HG03342 (cell line): ENCODE measurements around the gene GABRA4.

Source experiments
- ATAC-seq: cut with Tn5 transposase; IDR thresholded peaks from one replicate; pipeline ENCODE4 v1.9.1; 2021; ENCODE audit warnings: mild to moderate bottlenecking, moderate library complexity; ENCODE audit not compliant: unreplicated experiment

The GABRA4 gene

DNA sequence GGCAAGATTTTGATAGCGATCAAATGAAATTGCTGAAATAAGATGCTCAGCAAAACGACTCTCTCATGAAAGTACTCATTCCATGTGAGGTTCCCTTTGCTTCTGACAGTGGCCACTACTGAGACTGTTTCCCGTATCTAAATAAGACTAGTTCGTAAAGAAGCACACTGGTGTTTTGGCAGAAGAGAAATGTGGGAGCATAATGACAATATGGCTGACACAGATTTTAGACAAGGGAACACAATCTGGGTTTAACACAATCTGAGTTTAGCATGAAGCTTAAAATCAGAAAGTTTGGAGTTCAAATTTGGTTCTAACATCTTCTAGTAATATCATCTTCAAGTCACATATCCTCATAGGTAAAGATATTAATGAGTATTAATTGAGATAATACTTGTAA is 13.7 kb downstream of the GABRA4 start:
- no peak for ATAC-seq

DNA sequence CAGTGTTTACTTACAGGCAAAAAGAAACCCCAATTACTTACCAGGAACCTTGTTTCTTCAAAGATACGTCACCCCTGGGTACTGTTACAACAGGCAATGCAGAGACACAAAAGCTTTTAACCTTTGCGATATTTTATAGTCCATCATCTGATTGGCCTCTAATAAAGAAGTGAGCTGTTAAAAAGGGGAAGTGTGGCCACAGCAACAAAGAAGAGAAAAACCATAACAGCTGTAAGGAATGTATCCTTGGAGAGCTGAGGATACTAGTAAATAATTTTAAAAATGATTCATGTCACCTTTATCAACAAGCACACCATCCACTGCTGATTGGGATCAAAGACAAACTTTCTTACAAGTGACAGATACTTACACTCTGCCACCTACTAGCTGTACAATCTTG is 14.1 kb downstream of the GABRA4 start:
- no peak for ATAC-seq

DNA sequence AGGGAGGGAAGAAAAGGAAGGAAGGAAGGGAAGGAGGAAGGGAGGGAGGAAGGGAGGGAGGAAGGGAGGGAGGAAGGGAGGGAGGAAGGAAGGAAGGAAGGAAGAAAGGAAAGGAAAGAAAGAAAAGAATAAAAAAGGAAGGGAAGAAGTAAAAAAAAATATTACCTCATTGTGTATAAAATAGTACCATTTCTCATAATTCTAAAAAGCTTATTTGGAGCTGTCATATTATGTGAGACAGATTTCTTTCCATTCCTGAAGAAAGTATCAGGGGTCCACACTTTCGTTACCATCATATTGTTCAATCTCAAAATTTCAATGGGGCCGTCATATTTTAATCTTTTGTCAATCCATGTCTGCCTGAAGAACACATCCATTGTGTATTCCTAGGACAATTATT is 16.1 kb downstream of the GABRA4 start:
- ATAC-seq: no peak

DNA sequence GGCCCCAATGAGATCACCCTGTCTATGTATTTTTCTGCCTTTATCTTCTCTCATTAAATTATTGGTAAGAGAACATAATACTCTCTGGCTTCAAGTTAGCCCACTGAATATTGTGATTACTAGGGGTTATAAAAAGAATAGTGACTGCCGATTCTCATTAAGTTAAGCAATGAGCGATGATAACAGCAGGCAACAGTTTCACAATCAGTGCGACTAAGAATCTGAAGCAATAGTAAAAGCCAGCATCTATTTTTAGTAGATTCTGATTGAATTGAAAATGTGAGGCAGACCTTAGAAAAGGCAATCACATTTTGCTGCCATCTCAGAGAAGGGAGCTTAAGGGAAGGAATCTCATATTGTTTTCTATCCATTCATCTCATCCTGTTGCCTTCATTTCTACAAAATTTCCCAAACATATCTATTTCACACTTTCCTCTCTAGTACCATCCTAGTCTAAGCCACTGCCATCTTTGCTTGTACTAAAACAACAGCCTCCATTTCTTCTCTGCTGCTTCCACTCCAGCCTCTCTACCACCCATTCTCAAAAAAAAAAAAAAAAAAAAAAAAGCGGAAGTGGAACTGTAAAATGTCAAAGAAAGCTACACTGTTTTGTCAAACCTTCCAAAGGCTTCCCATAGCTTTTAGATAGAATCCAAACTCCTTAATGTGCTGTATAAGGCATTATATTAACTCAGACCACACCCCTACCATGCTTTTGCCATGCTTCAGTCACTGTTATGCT is 17.4 kb downstream of the GABRA4 start:
- ATAC-seq: peak; percentile 58

DNA sequence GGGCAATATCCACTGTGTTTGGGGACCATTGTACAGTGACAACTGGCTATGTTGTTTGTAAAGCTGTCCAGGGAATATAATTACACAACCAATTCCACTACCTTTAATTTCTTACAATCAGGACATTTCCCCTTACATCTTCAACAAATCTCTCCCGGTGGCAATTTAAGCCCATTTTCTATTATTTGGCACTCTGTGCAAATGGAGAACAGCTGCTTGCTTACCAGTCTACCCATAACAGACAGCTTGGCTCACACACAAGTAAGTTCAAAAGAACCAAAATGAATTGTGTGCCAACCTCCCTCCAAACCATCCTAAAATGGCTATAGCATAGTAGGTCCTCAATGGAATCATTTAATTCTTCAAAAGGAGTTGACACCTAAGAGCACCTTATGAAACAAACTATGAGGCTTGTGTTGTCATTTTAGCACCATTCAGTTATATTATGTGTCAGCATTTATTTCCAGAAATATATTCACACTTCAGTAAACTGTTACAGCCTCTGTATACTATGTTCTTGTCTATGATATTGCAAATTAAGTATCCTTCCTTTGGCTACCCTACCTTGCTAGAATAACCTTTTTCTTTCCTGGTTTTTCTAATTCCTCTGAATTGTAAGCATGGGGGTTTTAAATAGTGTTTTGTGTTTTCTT is 18.4 kb downstream of the GABRA4 start:
- no peak for ATAC-seq

DNA sequence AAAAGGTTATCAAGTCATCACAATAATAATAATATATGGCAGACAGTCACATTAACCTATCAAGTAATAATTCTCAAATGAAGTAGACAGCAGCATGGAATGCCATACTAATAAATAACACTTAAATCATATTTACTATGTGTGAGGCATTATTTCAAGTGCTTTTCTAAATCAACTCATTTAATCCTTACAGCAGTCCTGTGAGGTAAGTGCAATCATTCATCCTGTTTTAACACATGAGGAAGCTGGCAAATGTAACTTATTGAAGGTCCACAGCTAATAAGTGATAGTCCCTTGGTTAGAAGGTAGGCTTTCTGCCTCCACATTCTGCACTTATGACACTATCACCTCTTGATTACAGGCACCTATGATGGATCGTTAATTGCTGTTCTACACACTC is 24.5 kb downstream of the GABRA4 start:
- no peak for ATAC-seq

DNA sequence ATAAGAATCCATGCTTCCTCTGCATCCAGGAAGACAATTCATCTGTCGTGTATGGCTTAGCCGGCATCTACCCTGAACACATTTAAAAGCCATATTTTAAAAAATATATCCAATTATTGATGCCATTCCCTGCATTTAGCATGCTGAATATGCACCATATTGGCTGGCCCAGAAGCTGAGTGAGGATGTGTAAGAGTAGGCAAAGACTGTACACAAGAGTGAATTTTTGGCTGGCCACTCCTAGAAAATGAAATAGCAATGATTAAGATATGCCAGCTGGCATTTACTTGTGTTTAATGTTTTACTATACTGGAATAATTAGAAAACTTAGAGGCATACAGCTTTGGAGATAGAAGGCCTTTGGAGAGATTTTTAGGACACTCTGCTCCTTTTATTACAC is 25.8 kb downstream of the GABRA4 start:
- no peak for ATAC-seq

DNA sequence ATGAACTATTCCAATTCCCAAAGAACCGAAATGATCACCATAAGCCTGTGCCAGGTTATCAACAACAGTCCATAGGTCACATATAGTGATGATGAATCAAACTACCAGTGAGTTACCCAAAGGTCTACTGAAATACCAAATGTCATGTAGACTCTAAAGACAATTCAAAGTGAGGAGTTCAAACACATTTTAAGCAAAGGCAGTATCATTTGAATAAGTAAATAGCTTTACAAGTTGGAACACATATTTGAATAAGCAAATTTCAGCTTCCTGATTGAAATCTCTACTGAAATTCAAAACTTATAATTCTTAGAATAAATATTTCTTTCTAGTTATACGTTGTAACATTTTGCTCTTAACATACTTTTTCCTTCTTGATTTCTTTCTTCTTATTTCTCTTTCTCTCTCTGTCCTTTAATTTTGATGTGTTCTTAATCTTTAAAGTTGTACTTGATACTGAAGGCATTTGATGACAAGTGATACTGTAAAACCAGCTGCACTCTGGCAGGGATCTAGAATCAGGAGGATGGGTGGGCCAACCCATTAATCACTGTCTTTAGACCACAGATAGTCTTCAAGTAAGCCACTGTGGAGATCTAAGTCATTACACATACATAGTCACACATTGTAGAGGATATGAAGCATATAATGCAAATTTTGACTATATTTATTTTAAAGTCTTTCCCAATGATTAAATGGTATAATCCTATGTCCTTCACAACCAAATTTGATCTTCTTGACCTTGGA is 34.5 kb downstream of the GABRA4 start:
- ATAC-seq: no peak

DNA sequence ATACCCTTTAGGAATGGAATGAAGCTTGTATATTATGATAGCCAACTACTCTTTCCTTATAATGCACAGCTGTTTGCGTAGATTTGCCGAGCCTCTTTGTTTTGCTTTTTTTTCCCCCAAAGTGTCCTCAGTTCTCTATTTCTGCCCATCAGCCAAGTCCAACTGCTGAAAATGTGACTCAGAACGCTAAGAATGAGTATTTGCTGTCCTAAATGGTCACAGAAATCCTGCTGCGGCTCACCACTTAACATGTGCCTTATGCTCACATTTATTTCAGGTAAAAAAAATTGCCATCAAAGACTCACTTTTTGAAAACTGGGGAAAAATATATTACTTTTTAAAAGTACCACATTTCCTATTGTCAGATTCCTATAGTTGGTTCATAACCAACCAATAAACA is 36.9 kb downstream of the GABRA4 start:
- ATAC-seq: no peak

DNA sequence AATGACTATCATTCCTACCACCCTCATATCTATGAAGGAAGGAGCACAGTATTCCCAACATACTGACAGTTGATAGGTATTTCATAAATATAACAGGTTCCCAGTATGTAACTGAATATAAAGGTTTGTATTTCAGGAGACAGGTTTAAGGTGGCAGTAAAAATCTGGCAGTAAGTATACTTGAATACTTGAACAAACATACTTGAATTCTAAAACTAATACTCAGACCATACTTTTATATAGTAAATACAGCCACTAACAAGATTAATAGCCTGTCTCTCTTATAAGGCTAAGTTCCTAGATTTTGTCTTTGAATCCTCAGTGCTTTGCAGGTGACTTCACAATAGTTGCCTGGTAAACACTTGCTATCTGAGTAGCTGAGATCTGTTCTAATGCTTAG is 37.8 kb downstream of the GABRA4 start:
- ATAC-seq: no peak

DNA sequence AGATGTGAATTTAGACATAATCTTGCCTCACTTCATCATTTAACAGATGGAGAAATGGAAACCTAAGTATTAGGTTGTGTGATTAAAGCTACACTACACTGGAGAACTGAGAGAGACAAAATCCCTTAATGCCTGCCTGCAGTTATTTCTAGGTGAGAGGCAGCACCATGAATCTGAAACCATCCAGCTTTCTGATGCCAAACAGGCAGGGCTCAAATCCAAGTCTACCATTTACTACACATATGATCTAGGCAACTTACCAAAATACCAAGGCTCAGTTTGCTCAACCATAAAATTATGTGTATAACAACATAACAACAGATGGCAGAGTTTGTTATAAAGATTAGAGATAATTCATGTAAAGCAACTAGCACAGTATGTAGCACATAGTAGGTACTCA is 38.7 kb downstream of the GABRA4 start:
- no peak for ATAC-seq

DNA sequence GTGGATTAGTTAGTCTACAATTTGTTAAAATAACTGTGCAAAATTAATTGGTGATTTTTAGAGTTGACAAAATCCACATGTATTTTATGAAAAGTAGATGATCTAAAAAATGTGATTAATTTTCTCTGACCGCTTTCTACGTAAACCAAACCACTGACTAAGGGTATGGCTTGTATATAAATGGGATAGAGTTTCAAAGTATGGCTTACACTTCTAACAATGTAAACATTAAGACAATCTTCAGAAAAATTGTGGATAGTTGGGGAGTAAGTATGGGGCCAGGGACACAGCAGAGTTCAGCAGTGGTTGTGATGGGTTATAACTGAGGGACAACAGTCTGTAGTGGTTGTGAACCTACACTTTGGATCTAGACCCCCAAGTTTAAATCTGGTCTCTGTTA is 39.8 kb downstream of the GABRA4 start:
- ATAC-seq: no peak

DNA sequence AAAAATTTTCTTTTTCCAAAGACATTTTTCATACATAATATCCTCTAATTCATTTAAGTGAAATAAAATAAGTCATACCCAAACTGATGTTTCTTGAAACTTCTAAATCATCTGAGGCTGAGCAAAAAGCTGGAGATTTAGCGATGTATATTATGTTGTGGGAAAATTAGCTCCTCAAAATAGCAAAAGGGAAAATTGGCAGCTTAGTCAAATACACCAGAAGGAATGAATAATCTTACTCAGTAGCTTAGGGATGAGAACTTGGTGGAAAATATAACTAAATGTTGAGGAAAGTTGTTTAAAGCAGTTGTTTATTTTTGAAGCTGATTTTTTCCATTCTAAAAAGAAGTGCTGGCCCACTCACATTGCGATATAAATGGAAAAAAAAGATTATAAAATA is 40.9 kb downstream of the GABRA4 start:
- no peak for ATAC-seq

DNA sequence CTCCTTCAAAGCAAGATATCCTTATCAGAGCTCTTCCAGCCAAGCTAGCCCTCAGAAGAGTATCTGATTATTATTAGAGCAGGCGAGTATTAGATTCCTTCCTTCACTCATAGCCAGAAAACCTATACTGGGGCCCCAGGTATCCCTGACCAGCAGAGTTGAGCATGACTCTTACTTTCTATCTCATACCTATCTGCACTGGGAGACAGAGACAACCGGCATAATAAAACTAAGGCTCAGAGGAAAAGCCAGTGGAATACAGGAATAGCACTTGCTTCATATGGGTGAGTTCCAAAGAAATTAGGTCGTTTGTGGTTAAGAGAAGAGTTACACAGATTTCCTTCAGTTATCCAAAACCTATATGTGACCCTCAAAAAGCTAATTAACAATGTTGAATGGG is 42.6 kb downstream of the GABRA4 start:
- no peak for ATAC-seq

DNA sequence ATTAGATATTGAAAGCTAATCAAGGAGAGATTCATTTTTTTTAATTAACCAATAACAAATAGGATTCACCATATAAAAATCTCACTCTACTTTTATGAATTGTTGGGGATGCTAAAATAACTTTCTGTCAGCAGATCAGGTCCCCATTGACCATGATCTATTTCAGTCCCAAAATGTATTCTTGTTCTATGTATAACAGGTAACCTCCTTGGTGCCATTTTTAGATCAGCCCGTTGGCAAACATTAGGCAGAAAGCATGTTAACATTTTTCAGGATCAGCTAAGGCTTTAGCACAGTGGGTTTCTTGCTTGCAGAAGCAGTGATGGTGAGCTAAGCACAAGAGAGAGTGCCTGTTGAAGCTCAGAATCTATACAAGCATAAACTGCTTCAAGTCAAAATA is 43.6 kb downstream of the GABRA4 start:
- ATAC-seq: no peak

DNA sequence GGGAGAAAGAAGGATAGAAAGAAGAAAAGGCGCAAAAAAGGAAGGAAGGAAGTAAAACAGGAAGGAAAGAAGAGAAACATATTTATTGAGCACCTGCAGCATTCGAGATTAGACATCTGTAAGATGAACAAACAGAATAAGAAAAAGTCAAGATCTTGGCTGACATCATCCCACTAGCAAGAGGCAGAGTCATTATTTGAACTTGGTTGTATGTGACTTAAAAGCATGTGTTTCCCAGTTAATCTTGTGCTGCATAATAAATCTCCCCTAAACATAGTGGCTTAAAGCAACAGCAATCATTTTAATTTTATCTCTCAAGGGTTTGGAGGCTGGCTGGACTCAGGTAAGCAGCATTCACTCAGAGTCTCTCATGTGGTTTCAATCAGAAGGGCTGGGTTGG is 45.8 kb downstream of the GABRA4 start:
- no peak for ATAC-seq

DNA sequence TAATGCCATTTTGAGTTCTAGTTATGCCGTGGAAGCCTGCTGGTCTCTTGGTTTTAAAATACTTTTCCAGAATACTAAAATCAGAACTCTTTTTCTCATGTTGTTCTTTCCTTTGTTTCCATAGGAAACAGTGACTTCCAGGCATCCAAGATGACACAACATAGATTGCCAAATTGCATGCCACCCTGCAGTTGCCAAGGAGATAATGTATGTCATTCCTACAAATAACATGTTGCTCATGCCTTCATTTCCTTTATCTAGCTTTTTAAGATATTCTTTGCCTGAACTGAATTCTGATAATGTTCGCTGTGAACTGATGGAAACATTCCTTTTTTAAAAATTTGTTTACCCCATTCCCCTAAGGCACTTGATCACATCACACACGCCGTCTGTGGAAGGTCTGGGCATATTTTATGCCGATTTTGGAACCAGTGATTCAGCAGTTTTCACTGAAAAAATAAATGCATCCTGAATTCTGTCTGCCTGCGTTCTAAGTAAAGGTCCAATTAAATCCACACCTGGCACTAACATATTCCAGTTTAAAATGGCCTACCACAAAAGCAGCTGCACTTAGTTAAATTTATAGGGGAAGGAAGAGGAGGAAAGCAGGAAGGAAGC is 46.4 kb downstream of the GABRA4 start:
- no peak for ATAC-seq

DNA sequence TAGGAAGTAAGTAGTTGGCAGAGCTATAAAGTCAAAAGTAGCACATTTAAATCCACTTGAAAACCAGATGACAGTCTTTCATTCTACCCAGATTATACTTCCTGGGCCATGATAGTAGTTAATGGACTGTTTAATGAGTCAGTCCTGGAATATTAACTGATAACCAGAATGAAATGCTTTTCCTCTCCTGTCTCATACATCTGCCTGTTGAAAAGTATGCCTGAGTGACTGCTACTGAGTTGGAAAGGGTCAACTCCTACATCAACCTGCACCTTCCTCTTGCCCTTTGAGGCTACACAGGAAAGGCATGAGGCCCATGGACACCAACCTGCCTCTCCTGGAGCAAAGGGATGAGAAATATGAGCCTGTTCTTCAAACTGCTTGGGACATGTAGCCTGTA is 48.3 kb downstream of the GABRA4 start:
- ATAC-seq: no peak

DNA sequence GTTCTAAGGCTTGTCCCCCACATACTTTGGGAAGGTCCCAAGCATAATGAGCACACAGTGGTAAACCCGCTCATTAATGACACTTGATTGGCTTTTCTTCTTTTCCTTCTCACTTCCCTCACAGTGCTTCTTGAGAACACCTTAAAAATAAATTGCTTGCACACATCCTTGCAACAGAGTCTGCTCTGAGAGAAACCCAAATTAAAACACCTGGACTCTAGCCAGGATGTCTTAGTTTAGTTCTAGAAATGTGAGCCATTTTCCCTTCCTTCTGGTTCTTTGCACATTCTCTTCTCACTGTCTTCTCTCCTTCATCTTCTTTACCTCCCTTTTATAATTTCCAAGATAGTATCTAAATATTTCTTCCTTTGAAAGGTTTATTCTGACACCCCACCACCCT is 49.0 kb downstream of the GABRA4 start:
- no peak for ATAC-seq

DNA sequence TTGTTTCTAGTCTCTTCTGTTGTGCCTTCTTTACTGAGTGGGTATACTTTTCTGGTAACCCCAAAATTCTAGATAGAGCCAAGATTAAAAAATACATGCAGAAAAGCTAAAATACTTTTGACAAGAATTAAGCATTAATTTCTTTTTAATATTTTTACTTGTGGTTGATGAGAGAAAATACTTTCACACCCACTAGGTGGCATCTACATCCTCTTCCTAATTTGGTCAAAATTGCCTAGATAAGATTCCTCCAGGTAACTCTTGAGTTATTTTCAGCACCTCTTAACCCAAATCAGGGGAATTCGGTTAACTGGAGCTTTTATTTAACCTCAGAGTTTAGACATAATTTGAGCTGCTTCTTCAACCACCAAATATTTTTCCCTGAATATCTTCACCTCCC is 55.9 kb downstream of the GABRA4 start:
- ATAC-seq: no peak

DNA sequence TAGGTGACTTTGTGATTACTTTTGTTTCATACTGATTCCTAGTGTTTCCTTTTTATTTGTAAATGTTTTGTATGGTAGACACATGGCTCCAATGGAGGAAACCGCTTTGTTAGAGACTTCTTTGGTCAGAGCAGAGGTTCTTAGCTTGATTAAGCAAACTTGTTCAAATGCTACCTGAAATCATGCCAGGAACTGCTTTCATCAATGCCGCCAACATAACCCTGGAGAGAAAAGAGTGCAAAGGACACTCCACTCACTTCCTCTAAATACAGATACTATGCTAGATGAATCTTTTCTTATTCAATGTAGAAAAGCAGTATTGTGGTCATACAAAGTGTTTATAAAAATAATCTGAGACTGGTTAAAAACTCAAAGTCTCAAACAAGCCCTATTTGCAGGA is 58.7 kb downstream of the GABRA4 start:
- ATAC-seq: no peak

DNA sequence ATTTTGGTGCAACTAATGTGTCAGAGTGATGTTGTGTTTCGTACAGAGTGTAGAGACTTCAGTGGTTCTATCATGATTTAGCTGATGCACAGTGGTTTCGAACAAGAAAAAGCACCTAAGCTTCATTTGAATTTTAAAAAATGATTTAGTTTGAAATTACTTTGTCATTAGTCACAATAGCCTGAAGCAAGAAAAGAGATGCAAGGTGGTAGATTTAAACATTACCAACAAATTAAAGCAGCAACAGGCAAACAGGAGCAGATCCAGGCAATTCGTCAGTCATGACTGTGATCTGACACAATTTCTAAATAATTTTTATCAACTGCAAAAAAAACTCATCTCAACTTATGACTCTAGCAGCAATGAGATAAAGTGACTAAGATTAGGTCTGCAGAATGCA is 59.7 kb downstream of the GABRA4 start:
- no peak for ATAC-seq
